ENCODE results near the gene MCCC2. TPM values are rescaled to one million over a fixed set of nuclear protein-coding genes. Genes with fewer than 3 reads are reported as not detected.

Gene MCCC2
- total RNA-seq, 2 donors from 2014 or later, result 32.1 to 64.8 TPM

DNA sequence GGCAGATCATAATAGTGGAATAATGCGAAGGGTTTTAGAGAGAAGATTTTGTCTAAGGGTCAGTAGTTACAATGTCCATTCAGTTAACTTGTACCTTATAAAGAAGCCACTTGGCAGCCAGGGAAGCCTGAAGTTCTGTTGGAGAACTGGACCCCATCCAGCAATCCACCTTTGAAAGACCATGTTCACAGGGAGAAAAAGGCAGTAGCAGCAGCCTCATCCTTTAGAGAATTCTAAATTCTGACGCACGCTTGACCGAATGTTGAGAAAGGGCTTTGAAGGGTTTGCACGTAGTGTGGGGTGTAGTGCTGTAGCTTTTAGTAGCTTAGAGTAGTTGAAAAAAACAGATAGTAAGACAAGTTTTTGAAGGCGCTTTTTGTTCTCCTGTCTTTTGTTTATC, 42.8 kb downstream of the MCCC2 start:
- ATAC-seq (ENCODE audit: insufficient number of reproducible peaks, low FRiP score, low read depth), result no peak
- TF ChIP-seq, protein P1, sequence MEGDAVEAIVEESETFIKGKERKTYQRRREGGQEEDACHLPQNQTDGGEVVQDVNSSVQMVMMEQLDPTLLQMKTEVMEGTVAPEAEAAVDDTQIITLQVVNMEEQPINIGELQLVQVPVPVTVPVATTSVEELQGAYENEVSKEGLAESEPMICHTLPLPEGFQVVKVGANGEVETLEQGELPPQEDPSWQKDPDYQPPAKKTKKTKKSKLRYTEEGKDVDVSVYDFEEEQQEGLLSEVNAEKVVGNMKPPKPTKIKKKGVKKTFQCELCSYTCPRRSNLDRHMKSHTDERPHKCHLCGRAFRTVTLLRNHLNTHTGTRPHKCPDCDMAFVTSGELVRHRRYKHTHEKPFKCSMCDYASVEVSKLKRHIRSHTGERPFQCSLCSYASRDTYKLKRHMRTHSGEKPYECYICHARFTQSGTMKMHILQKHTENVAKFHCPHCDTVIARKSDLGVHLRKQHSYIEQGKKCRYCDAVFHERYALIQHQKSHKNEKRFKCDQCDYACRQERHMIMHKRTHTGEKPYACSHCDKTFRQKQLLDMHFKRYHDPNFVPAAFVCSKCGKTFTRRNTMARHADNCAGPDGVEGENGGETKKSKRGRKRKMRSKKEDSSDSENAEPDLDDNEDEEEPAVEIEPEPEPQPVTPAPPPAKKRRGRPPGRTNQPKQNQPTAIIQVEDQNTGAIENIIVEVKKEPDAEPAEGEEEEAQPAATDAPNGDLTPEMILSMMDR (IDR thresholded peaks at IDR 0.05), result no peak
- H3K4me1 ChIP-seq (ENCODE audit: control insufficient read depth in 1 of 2, low read depth in 2 of 2), result peaks cover 12 to 32% of the 10 kb centered on the region in 2 donors
- no peaks in the 10 kb centered on the region for H3K27me3 ChIP-seq (replicated peaks; ENCODE audit: insufficient read depth)
- H3K9me3 ChIP-seq, result no peaks in the 10 kb centered on the region
- no peak overlapping the region for H3K4me3 ChIP-seq
- DNase-seq (ENCODE audit: low spot score), result no peak
- H3K36me3 ChIP-seq, result no peaks in the 10 kb centered on the region
- no peak overlapping the region for H3K27ac ChIP-seq

DNA sequence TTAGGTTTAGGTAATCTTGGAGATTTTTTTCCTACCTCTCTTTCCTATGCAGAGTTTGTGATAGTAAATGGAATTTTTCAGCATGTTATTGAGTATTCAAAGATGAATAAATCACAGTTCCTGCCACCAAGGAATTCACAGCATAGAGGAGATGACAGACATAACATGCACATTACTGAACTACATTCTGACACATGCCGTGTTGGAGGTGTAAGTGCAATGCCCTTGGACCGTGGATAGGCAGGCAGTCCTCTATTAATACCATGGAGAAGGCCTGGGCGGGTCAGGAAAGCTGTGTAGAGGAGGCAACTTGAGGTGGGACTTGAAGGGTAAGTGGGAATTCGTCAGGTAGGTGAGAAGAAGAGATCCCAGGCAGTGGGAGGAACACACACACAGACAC, 43.9 kb downstream of the MCCC2 start:
- Histone ChIP-seq H3K4me1 (ENCODE audit: control insufficient read depth in 1 of 2, low read depth in 2 of 2) (peaks cover 7 to 21% of the 10 kb centered on the region in 2 donors), H3K27ac (peak overlapping the region in 1 of 2 donors; percentile 17), H3K36me3 (no peaks in the 10 kb centered on the region)

DNA sequence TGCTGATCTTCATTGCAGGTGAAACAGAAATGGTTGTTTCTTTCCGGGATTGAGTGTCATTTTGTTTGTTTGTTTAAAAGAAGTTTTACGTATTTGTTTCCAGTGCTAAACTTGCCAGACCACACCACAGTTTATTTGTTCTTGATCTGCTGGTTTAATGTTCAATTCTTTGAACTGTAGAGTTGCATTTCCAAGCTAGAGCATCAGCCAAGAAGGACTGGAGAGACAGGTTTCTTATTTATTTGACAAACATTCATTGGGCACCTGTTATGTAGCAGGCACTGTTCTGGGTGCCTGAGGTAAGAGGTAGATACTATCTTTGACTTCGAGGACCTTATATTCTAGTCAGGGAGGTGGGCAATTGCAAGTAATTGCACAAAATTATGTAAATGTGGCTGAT, 45.0 kb downstream of the MCCC2 start:
- Histone ChIP-seq H3K27me3 (replicated peaks; ENCODE audit: insufficient read depth) (no peaks in the 10 kb centered on the region), H3K36me3 (no peaks in the 10 kb centered on the region), H3K4me3 (no peak overlapping the region), H3K4me1 (ENCODE audit: control insufficient read depth in 1 of 2, low read depth in 2 of 2) (peaks cover 7 to 16% of the 10 kb centered on the region in 2 donors), H3K9me3 (no peaks in the 10 kb centered on the region), H3K27ac (no peak overlapping the region)
- no peak for ATAC-seq (ENCODE audit: insufficient number of reproducible peaks, low FRiP score, low read depth)
- TF ChIP-seq, protein P1 (IDR thresholded peaks at IDR 0.05), result no peak
- DNase-seq (ENCODE audit: low spot score), result no peak

More for the DNA sequence above, 43.9 kb downstream of the MCCC2 start:
- no peak overlapping the region for H3K4me3 ChIP-seq
- TF ChIP-seq, protein P1 (IDR thresholded peaks at IDR 0.05), result no peak
- no peaks in the 10 kb centered on the region for H3K9me3 ChIP-seq
- ATAC-seq (ENCODE audit: insufficient number of reproducible peaks, low FRiP score, low read depth), result no peak
- no peak for DNase-seq (ENCODE audit: low spot score)
- H3K27me3 ChIP-seq (replicated peaks; ENCODE audit: insufficient read depth), result no peaks in the 10 kb centered on the region

DNA sequence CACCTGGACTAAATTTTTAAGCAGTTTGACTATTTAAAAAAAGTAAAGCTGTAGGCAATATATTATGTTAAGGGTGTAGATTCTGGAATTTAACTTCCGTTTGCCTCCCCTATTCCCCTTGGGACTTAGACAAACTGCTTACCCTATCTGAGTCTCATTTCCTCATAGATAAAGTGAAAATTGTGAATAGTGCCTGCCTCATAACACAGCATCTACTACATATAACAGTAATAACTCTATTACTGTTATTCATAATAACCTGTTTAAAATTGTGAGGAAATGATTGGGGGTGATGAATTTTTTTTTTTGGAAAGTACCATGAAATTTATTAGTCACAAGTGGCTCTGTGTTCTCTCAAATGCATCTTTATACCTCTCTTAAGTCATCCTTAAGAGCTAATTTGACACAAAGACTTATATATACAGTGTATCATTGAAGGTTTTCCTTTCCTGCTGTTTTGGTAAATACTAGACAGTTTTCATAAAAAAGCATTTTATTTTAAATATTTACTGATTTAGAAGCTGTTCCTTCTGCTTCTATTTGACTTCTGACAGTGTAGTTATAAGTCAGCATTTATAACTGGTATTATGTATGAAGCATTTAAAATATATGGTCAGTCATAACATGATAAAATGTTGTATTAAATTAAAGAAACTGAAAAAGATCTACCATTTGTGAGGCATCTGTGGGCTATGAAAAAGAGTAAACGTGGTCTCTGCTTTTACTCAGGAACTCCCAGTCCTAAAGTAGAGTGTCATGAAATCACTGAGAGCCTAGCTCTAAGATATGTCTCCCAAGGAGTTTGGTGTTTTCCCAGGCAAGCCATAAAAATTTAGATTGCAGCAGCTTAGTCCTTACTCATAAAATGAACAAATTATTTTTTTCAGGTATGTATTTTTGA, 46.4 kb downstream of the MCCC2 start:
- ATAC-seq (ENCODE audit: insufficient number of reproducible peaks, low FRiP score, low read depth) (no peak), DNase-seq (ENCODE audit: low spot score) (no peak)
- Histone ChIP-seq H3K27me3 (replicated peaks; ENCODE audit: insufficient read depth) (no peaks in the 10 kb centered on the region), H3K27ac (no peak overlapping the region), H3K9me3 (no peaks in the 10 kb centered on the region), H3K4me3 (no peak overlapping the region), H3K36me3 (no peaks in the 10 kb centered on the region), H3K4me1 (ENCODE audit: control insufficient read depth in 1 of 2, low read depth in 2 of 2) (peaks cover 7 to 16% of the 10 kb centered on the region in 2 donors)
- TF ChIP-seq, protein P1 (IDR thresholded peaks at IDR 0.05), result no peak

DNA sequence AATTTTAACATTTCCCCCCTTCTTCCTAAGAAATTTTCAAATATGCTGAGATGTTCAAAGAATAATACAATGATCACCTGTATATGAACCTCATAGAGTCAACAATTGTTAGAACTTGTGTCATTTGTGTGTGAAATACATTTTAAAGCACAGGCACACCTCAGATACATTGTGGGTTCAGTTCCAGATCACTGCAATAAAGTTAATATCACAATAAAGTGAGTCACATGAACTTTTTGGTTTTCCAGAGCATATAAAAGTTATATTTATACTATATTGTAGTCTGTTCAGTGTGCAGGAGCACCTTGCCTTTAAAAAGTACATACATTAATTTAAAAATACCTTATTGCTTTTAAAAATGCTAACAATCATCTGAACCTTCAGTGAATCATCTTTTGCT, 50.0 kb downstream of the MCCC2 start:
- ATAC-seq (ENCODE audit: insufficient number of reproducible peaks, low FRiP score, low read depth), result no peak
- peaks cover 11% of the 10 kb centered on the region for H3K36me3 ChIP-seq

More for the DNA sequence above, 50.0 kb downstream of the MCCC2 start:
- Histone ChIP-seq H3K9me3 (no peaks in the 10 kb centered on the region), H3K4me3 (no peak overlapping the region), H3K27me3 (replicated peaks; ENCODE audit: insufficient read depth) (no peaks in the 10 kb centered on the region), H3K27ac (no peak overlapping the region), H3K4me1 (ENCODE audit: control insufficient read depth in 1 of 2, low read depth in 2 of 2) (no peaks in the 10 kb centered on the region)
- TF ChIP-seq, protein P1 (IDR thresholded peaks at IDR 0.05), result no peak
- DNase-seq (ENCODE audit: low spot score), result no peak

All from thoracic aorta (tissue), 2 donors.